BLaER1 treated with 17β-estradiol and CSF1 and Interleukin-3, amounts not matched to agents 10 nM and 100 nM (cell line): ENCODE data around the gene HRNR.
A peak's percentile ranks its signal among the peaks of the same experiment; 100 is the strongest.

Experiments used
- H3K27ac ChIP-seq, 11 experiments: shearing (Covaris generic); formaldehyde crosslinking; 2 replicates each; pipeline ENCODE4 v1.8.1; 2022
- H3K27me3 ChIP-seq, 11 experiments: shearing (Covaris generic); formaldehyde crosslinking; 2 replicates each; pipeline ENCODE4 v1.8.1; 2022
- H3K36me3 ChIP-seq, 11 experiments: shearing (Covaris generic); formaldehyde crosslinking; 2 replicates each; pipeline ENCODE4 v1.8.1; 2022
- H3K4me1 ChIP-seq, 10 experiments: shearing (Covaris generic); formaldehyde crosslinking; 2 replicates each; pipeline ENCODE4 v1.8.1; 2022
- H3K4me2 ChIP-seq, 11 experiments: shearing (Covaris generic); formaldehyde crosslinking; 2 replicates each; pipeline ENCODE4 v1.8.1; 2022
- H3K4me3 ChIP-seq, 10 experiments: shearing (Covaris generic); formaldehyde crosslinking; 2 replicates each; pipeline ENCODE4 v1.8.1; 2022
- H3K9ac ChIP-seq, 11 experiments: shearing (Covaris generic); formaldehyde crosslinking; 2 replicates each; pipeline ENCODE4 v1.8.1; 2022
- H3K9me3 ChIP-seq, 11 experiments: shearing (Covaris generic); formaldehyde crosslinking; replicated peaks in 1 of 11; 2 replicates each; pipeline ENCODE4 v1.8.1; 2022
- H4K20me1 ChIP-seq, 11 experiments: shearing (Covaris generic); formaldehyde crosslinking; 2 replicates each; pipeline ENCODE4 v1.8.1; 2022
- Cebpa-rat ChIP-seq, 11 experiments: shearing (Covaris generic); IDR thresholded peaks; 2 replicates each; pipeline ENCODE4 v1.8.1; 2022

Gene HRNR

DNA sequence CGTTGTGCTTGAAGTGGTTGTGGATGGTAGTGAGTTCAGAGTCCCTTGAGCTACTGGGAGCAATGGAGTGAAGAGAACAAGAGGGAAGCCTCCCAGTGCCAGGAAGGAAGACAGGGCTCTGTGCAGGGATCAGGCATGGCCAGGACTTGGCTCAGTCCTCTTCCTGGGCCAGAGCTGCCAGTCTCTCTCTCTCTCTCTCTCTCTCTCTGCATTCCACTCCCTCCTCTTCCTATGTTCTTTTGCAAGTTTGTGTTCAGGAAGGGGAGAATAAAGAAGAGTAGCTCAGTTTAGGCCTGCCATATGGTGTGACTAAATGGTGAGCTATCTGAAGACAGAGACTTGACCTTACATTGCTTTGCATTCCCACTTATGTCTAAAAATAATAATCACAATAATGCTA, 44.4 kb downstream of the HRNR start:
- Histone ChIP-seq H3K36me3 (no peaks in the 10 kb centered on the region), H3K9me3 (peaks cover 0 to 3% (median 0%) of the 10 kb centered on the region in 11 experiments; a peak in 1 of 22 replicates), H3K27me3 (no peaks in the 10 kb centered on the region), H3K9ac (no peak overlapping the region), H3K4me2 (no peak overlapping the region), H3K4me3 (no peak overlapping the region), H3K27ac (no peak overlapping the region), H4K20me1 (no peaks in the 10 kb centered on the region), H3K4me1 (peaks cover 0 to 11% (median 7%) of the 10 kb centered on the region in 10 experiments; a peak in 9 of 20 replicates)
- TF ChIP-seq Cebpa-rat (IDR thresholded peaks at IDR 0.05), result no peak

DNA sequence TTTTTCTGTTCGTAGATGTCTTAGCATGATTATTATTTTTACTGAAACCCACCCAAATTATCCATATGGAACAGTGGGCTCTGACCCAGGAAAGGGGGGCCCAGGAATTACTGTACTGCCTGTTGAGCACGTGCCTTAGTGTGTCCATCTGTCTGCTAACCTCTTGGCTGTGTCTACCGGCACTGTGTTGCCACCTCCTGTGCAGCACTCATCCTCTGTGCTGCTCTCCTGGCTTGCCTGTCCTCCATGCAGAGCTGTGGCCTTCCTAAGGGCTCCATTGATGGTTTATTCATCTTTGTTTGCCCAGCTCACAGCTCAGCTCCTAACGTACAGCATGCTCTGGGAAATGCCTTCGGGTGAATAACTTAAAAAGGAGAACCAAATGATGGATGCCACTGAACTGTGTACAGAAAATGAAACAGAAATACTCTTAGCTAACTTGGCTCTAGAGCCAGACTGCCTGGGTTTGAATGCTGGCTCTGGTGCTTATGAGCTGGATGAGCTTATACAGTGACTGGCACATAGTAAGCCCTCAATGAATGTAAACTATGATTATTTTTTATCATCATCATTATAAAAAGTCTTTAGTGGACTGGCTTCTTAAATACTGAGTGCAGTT, 53.6 kb downstream of the HRNR start:
- Histone ChIP-seq H3K27ac (no peak overlapping the region), H3K4me1 (peaks cover 26 to 63% (median 37%) of the 10 kb centered on the region in 10 experiments), H3K27me3 (no peaks in the 10 kb centered on the region; a peak in 2 of 22 replicates), H3K4me3 (no peak overlapping the region), H3K36me3 (no peaks in the 10 kb centered on the region), H3K9me3 (no peaks in the 10 kb centered on the region), H4K20me1 (no peaks in the 10 kb centered on the region; a peak in 1 of 22 replicates), H3K9ac (no peak overlapping the region), H3K4me2 (peak overlapping the region in 5 of 11 experiments; percentile 5 to 87 (median 75); a peak in 6 of 22 replicates)
- no peak for TF ChIP-seq Cebpa-rat (IDR thresholded peaks at IDR 0.05)

GRCh38 chr1:152169366-152170025, 54.5 kb downstream of the HRNR start:
- no peak overlapping the region for H3K27ac ChIP-seq
- H3K4me1 ChIP-seq, result peaks cover 35 to 72% (median 46%) of the 10 kb centered on the region in 10 experiments
- H4K20me1 ChIP-seq, result no peaks in the 10 kb centered on the region; a peak in 1 of 22 replicates
- TF ChIP-seq Cebpa-rat (IDR thresholded peaks at IDR 0.05), result no peak
- peak overlapping the region in 5 of 11 experiments; percentile 32 to 87 (median 75); a peak in 9 of 22 replicates for H3K4me2 ChIP-seq
- H3K9me3 ChIP-seq, result peaks cover 0 to 6% (median 0%) of the 10 kb centered on the region in 11 experiments; a peak in 2 of 22 replicates
- no peak overlapping the region for H3K9ac ChIP-seq
- no peaks in the 10 kb centered on the region for H3K36me3 ChIP-seq
- H3K4me3 ChIP-seq, result no peak overlapping the region
- H3K27me3 ChIP-seq, result no peaks in the 10 kb centered on the region; a peak in 2 of 22 replicates

DNA sequence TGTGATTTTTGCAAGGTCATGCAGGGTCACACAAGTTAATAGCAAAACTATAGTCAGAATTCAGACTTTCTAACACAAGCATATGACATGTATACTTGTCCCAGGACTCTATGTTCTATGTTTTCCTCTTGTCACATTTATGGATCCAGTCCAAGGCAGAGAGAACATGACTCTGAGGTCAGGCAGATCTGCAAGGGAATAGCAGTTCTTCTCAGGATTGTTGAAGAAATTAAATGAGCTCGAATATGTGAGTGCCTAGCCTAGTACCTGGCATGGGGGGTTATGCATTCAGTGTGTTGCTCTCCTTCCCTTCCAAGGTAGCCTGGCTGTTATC, 55.5 kb downstream of the HRNR start:
- no peak for TF ChIP-seq Cebpa-rat (IDR thresholded peaks at IDR 0.05)
- no peaks in the 10 kb centered on the region for H3K36me3 ChIP-seq
- H3K4me3 ChIP-seq, result no peak overlapping the region
- peaks cover 0 to 5% (median 0%) of the 10 kb centered on the region in 11 experiments; a peak in 2 of 22 replicates for H3K27me3 ChIP-seq
- H3K9me3 ChIP-seq, result peaks cover 0 to 6% (median 0%) of the 10 kb centered on the region in 11 experiments; a peak in 2 of 22 replicates
- H3K4me2 ChIP-seq, result peak overlapping the region in 9 of 11 experiments; percentile 63 to 87 (median 80); a peak in 13 of 22 replicates
- H3K4me1 ChIP-seq, result peaks cover 45 to 81% (median 56%) of the 10 kb centered on the region in 10 experiments
- H3K27ac ChIP-seq, result peak overlapping the region in 1 of 11 experiments; percentile 80; a peak in 1 of 22 replicates
- H3K9ac ChIP-seq, result no peak overlapping the region
- no peaks in the 10 kb centered on the region; a peak in 1 of 22 replicates for H4K20me1 ChIP-seq

- H4K20me1 ChIP-seq, result no peaks in the 10 kb centered on the region; a peak in 1 of 22 replicates
- H3K27me3 ChIP-seq, result peaks cover 0 to 5% (median 0%) of the 10 kb centered on the region in 11 experiments; a peak in 2 of 22 replicates
- H3K4me2 ChIP-seq, result peak overlapping the region; percentile 11 to 87 (median 76); a peak in 21 of 22 replicates
- peak overlapping the region in 2 of 11 experiments; percentile 76 to 80; a peak in 2 of 22 replicates for H3K27ac ChIP-seq
- H3K9ac ChIP-seq, result no peak overlapping the region
- H3K9me3 ChIP-seq, result peaks cover 0 to 6% (median 0%) of the 10 kb centered on the region in 11 experiments; a peak in 2 of 22 replicates
- H3K36me3 ChIP-seq, result no peaks in the 10 kb centered on the region
- H3K4me1 ChIP-seq, result peaks cover 50 to 87% (median 62%) of the 10 kb centered on the region in 10 experiments
- peak in 2 of 11 experiments; percentile 25 to 35; a peak in 1 of 22 replicates for TF ChIP-seq Cebpa-rat (IDR thresholded peaks at IDR 0.05)
- H3K4me3 ChIP-seq, result no peak overlapping the region
Observed at GRCh38 chr1:152167835-152168534, 56.0 kb downstream of the HRNR start.

DNA sequence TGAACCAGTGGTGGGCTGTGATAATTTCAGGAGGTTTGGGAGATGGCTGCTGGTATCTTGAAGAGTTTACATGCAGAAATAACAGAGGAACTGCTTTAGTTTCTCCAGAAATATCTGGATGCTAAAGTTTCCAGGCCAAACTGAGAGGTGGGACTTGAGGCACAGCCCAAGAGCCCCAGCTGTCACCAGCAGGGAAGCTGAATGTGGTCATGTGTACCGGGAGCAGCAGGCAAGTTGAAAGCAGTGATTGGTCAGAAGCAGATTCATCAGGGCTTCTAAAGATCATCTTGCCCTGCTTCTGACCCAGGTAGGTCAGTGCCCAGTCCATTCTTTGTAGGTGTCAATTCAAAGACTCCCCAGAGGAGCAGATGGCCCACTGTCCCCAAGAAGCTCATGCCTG, 57.0 kb downstream of the HRNR start:
- H3K27me3 ChIP-seq, result peaks cover 0 to 5% (median 0%) of the 10 kb centered on the region in 11 experiments; a peak in 2 of 22 replicates
- no peaks in the 10 kb centered on the region; a peak in 1 of 22 replicates for H4K20me1 ChIP-seq
- no peak overlapping the region for H3K9ac ChIP-seq
- no peak overlapping the region for H3K4me3 ChIP-seq
- H3K4me2 ChIP-seq, result peak overlapping the region; percentile 11 to 87 (median 76); a peak in 18 of 22 replicates
- no peak for TF ChIP-seq Cebpa-rat (IDR thresholded peaks at IDR 0.05)
- H3K4me1 ChIP-seq, result peaks cover 56 to 97% (median 68%) of the 10 kb centered on the region in 10 experiments
- peaks cover 0 to 6% (median 0%) of the 10 kb centered on the region in 11 experiments; a peak in 2 of 22 replicates for H3K9me3 ChIP-seq
- H3K36me3 ChIP-seq, result no peaks in the 10 kb centered on the region
- peak overlapping the region in 4 of 11 experiments; percentile 34 to 80 (median 76); a peak in 5 of 22 replicates for H3K27ac ChIP-seq

- peaks cover 56 to 100% (median 73%) of the 10 kb centered on the region in 10 experiments for H3K4me1 ChIP-seq
- H3K9ac ChIP-seq, result peak overlapping the region in 8 of 11 experiments; percentile 7 to 65 (median 34); a peak in 12 of 22 replicates
- peak overlapping the region; percentile 14 to 80 (median 68); a peak in 21 of 22 replicates for H3K27ac ChIP-seq
- H3K4me2 ChIP-seq, result peak overlapping the region; percentile 73 to 87 (median 80)
- H3K36me3 ChIP-seq, result no peaks in the 10 kb centered on the region
- TF ChIP-seq Cebpa-rat (IDR thresholded peaks at IDR 0.05), result no peak
- H3K9me3 ChIP-seq, result peaks cover 0 to 6% (median 0%) of the 10 kb centered on the region in 11 experiments; a peak in 2 of 22 replicates
- H3K27me3 ChIP-seq, result peaks cover 0 to 5% (median 0%) of the 10 kb centered on the region in 11 experiments; a peak in 1 of 22 replicates
- peak overlapping the region in 3 of 10 experiments; percentile 1 to 21 (median 5); a peak in 4 of 20 replicates for H3K4me3 ChIP-seq
- no peaks in the 10 kb centered on the region; a peak in 1 of 22 replicates for H4K20me1 ChIP-seq
Observed at GRCh38 chr1:152165286-152166077, 58.5 kb downstream of the HRNR start.
